HepG2 (cell line): Measurements from ENCODE around the gene SEC62. TPM values are rescaled to one million over a fixed set of nuclear protein-coding genes. Genes with fewer than 3 reads are reported as not detected.

ENCODE experiments used
- E2F5 ChIP-seq: sonication (generic); formaldehyde crosslinking; conservative IDR thresholded peaks from 2 replicates; pipeline ENCODE4 v1.4.0; 2020; ENCODE audit warnings: missing genetic modification reagents
- ERF ChIP-seq: IDR thresholded peaks from 2 replicates; pipeline ENCODE4 v1.6.1; 2018; ENCODE audit warnings: missing biosample characterization, missing genetic modification reagents
- ESRRA ChIP-seq: sonication (generic); formaldehyde crosslinking; IDR thresholded peaks from 2 replicates; pipeline ENCODE4 v1.5.1; 2020; ENCODE audit warnings: mild to moderate bottlenecking, low read depth, missing genetic modification reagents
- GABPA ChIP-seq, 2 experiments: IDR thresholded peaks; 2 replicates each; pipeline ENCODE4 v1.6.1; 2011 to 2016; ENCODE audit warnings: low read depth in 2 of 2, low read length in 1 of 2, missing biosample characterization in 1 of 2, missing genetic modification characterization in 1 of 2
- ISX ChIP-seq: sonication (generic); formaldehyde crosslinking; conservative IDR thresholded peaks from 2 replicates; pipeline ENCODE4 v1.5.0; 2020; ENCODE audit warnings: missing genetic modification reagents
- MAZ ChIP-seq, 2 experiments: sonication (generic) in 1 of 2; formaldehyde crosslinking in 1 of 2; IDR thresholded peaks; 2 replicates each; pipeline versions ENCODE4 v1.5.0 to v1.6.1; 2012 to 2020; ENCODE audit warnings: low read depth in 2 of 2, mild to moderate bottlenecking in 2 of 2, borderline replicate concordance in 1 of 2, improper control_type of control experiment in 1 of 2, low read length in 1 of 2, missing genetic modification reagents in 1 of 2, moderate library complexity in 1 of 2
- MED8 ChIP-seq: sonication (generic); formaldehyde crosslinking; IDR thresholded peaks from 2 replicates; pipeline ENCODE4 v1.8.1; 2023; ENCODE audit warnings: mild to moderate bottlenecking, missing genetic modification reagents; ENCODE audit not compliant: insufficient replicate concordance
- PCBP2 ChIP-seq: fragments of 200-400 bp; formaldehyde crosslinking; optimal IDR thresholded peaks from 2 replicates; pipeline ENCODE3; 2018; ENCODE audit warnings: low read length, low read depth; ENCODE audit not compliant: poor library complexity, severe bottlenecking
- PHF8 ChIP-seq: sonication (generic); formaldehyde crosslinking; IDR thresholded peaks from 2 replicates; pipeline ENCODE4 v1.5.0; 2020; ENCODE audit warnings: missing genetic modification reagents
- POLR2A ChIP-seq, 2 experiments: IDR thresholded peaks; 2 replicates each; pipeline ENCODE4 v1.6.1; 2011; ENCODE audit warnings: low read depth in 2 of 2, low read length in 2 of 2, mild to moderate bottlenecking in 1 of 2, moderate library complexity in 1 of 2; ENCODE audit not compliant: insufficient read depth in 1 of 2
- SP1 ChIP-seq, 2 experiments: fragments of 450-650 bp in 1 of 2; sonication (generic) in 1 of 2; formaldehyde crosslinking in 1 of 2; IDR thresholded peaks; 2 replicates each; pipeline versions ENCODE4 v1.4.0 to v1.6.1; 2016 to 2020; ENCODE audit warnings: missing genetic modification reagents in 1 of 2
- ZBTB2 ChIP-seq: sonication (generic); formaldehyde crosslinking; IDR thresholded peaks from 2 replicates; pipeline ENCODE4 v1.8.0; 2022; ENCODE audit warnings: low read depth, missing genetic modification reagents
- ZBTB20 ChIP-seq: sonication (generic); formaldehyde crosslinking; IDR thresholded peaks from 2 replicates; pipeline ENCODE4 v1.8.1; 2023; ENCODE audit warnings: missing genetic modification reagents, low read depth, mild to moderate bottlenecking, borderline replicate concordance
- ZFP36L1 ChIP-seq: sonication (generic); formaldehyde crosslinking; IDR thresholded peaks from 2 replicates; pipeline ENCODE4 v1.8.0; 2022; ENCODE audit warnings: mild to moderate bottlenecking, missing genetic modification reagents, moderate library complexity
- ZFX ChIP-seq: sonication (generic); formaldehyde crosslinking; IDR thresholded peaks from 2 replicates; pipeline ENCODE4 v1.4.0; 2020; ENCODE audit warnings: mild to moderate bottlenecking, low read depth, missing genetic modification reagents, moderate library complexity
- ZGPAT ChIP-seq: IDR thresholded peaks from 2 replicates; pipeline ENCODE4 v1.6.1; 2016; ENCODE audit warnings: mild to moderate bottlenecking
- ZMYM4 ChIP-seq: sonication (generic); formaldehyde crosslinking; IDR thresholded peaks from 2 replicates; pipeline ENCODE4 v1.8.1; 2023; ENCODE audit warnings: mild to moderate bottlenecking, missing genetic modification reagents
- ZNF3 ChIP-seq: IDR thresholded peaks from 2 replicates; pipeline ENCODE4 v1.7.0; 2017; ENCODE audit warnings: inconsistent platforms
- ZNF335 ChIP-seq: sonication (generic); formaldehyde crosslinking; IDR thresholded peaks from 2 replicates; pipeline ENCODE4 v1.4.0; 2020; ENCODE audit warnings: missing genetic modification reagents
- ZNF503 ChIP-seq: sonication (generic); formaldehyde crosslinking; IDR thresholded peaks from 2 replicates; pipeline ENCODE4 v1.4.0; 2020; ENCODE audit warnings: missing genetic modification reagents
- ZNF589 ChIP-seq: sonication (generic); formaldehyde crosslinking; conservative IDR thresholded peaks from 2 replicates; pipeline ENCODE4 v1.8.0; 2022; ENCODE audit warnings: mild to moderate bottlenecking, moderate library complexity, missing genetic modification reagents
- ZSCAN21 ChIP-seq: sonication (generic); formaldehyde crosslinking; IDR thresholded peaks from 2 replicates; pipeline ENCODE4 v1.8.0; 2022; ENCODE audit warnings: mild to moderate bottlenecking, missing genetic modification reagents, moderate library complexity, borderline replicate concordance
- polyA plus RNA-seq, 8 experiments: library from polyadenylated mRNA; depleted of rRNA in 3 of 8; stranded (reverse) in 7 of 8; unstranded in 1 of 8; fragments of >200 nt; fragmentation: Illumina TruSeq in 4 of 8; extraction: Trizol in 4 of 8; gene quantifications; 2 replicates each; pipeline versions ENCODE4 v1.2.1 to v1.2.3, GENCODE V29; 2011 to 2016; ENCODE audit warnings: low read depth in 4 of 8, missing spikeins in 1 of 8, mixed read lengths in 1 of 8; ENCODE audit not compliant: insufficient read depth in 1 of 8
- total RNA-seq, 5 experiments: library from RNA; depleted of rRNA; stranded (reverse); fragments of >200 nt; fragmentation: Illumina TruSeq; extraction: Trizol; gene quantifications; 2 replicates each; pipeline ENCODE4 v1.2.3, GENCODE V29; 2016; ENCODE audit warnings: low read depth in 1 of 5

Gene SEC62
- total and polyA plus RNA-seq, 2 of the 13 experiments (the other 11 are each of a cell fraction or from before 2014, with no cell fraction given) = 54.0 to 68.7 TPM

GRCh38 chr3:170037463-170038433, 71.1 kb downstream of the SEC62 start, which contains the start of gene GPR160 (continued):
- no peak; the same call in 1 of the 2 replicates for TF ChIP-seq ZBTB20 (CRISPR knock-in tag)
- 0 out of 2 replicates have a peak, but pooled peaks have one; percentile 27 for TF ChIP-seq E2F5
- peak; percentile 51; the same call in 1 of the 2 replicates for TF ChIP-seq ZFP36L1 (CRISPR knock-in tag)
- peak; percentile 59 for TF ChIP-seq ZFX (CRISPR knock-in tag)
- TF ChIP-seq ZSCAN21 (CRISPR knock-in tag) = peak; percentile 46; the same call in 1 of the 2 replicates
- TF ChIP-seq GABPA (IDR thresholded peaks at IDR 0.05; ENCODE audit: low read depth, low read length) = no peak
- 0 out of 2 replicates have a peak, but pooled peaks have one; percentile 19 for TF ChIP-seq GABPA (CRISPR knock-in tag; IDR thresholded peaks at IDR 0.05; ENCODE audit: low read depth)
- no peak for TF ChIP-seq ZNF3
- peak; percentile 65; the same call in 1 of the 2 replicates for TF ChIP-seq ZGPAT (CRISPR knock-in tag)
- no peak; the same call in 1 of the 2 replicates for TF ChIP-seq ESRRA (CRISPR knock-in tag)
- TF ChIP-seq ZNF589 = 0 out of 2 replicates have a peak, but pooled peaks have one; percentile 37
- TF ChIP-seq SP1 (IDR thresholded peaks at IDR 0.05) = no peak
- TF ChIP-seq SP1 (CRISPR knock-in tag; IDR thresholded peaks at IDR 0.05) = 0 out of 2 replicates have a peak, but pooled peaks have one; percentile 29
- TF ChIP-seq POLR2A (IDR thresholded peaks at IDR 0.05; ENCODE audit: insufficient read depth in 1 of 2, low read depth in 2 of 2, low read length in 2 of 2) = no peak; a peak in 1 of 4 replicates
- TF ChIP-seq ISX (CRISPR knock-in tag) = no peak
- TF ChIP-seq ZNF503 (CRISPR knock-in tag) = no peak
- TF ChIP-seq PHF8 (CRISPR knock-in tag) = peak; percentile 69
- TF ChIP-seq PCBP2 = no peak
- peak; percentile 69; the same call in 1 of the 2 replicates for TF ChIP-seq ERF (CRISPR knock-in tag)
- peak; percentile 41; the same call in 1 of the 2 replicates for TF ChIP-seq ZBTB2 (CRISPR knock-in tag)
- TF ChIP-seq ZMYM4 (CRISPR knock-in tag) = peak; percentile 86
- TF ChIP-seq MED8 (CRISPR knock-in tag) = peak; percentile 27
- TF ChIP-seq ZNF335 (CRISPR knock-in tag) = no peak
- peak; percentile 12; the same call in 1 of the 2 replicates for TF ChIP-seq MAZ (IDR thresholded peaks at IDR 0.05; ENCODE audit: borderline replicate concordance, low read depth, low read length)
- peak; percentile 42; the same call in 1 of the 2 replicates for TF ChIP-seq MAZ (CRISPR knock-in tag; IDR thresholded peaks at IDR 0.05; ENCODE audit: low read depth)
